ENCODE measurements around the gene BDH1. TPM values are rescaled to one million over a fixed set of nuclear protein-coding genes. Genes with fewer than 3 reads are reported as not detected.

Gene BDH1
- total RNA-seq, 4 donors from 2014 or later = 127 to 258 (median 197) TPM

DNA sequence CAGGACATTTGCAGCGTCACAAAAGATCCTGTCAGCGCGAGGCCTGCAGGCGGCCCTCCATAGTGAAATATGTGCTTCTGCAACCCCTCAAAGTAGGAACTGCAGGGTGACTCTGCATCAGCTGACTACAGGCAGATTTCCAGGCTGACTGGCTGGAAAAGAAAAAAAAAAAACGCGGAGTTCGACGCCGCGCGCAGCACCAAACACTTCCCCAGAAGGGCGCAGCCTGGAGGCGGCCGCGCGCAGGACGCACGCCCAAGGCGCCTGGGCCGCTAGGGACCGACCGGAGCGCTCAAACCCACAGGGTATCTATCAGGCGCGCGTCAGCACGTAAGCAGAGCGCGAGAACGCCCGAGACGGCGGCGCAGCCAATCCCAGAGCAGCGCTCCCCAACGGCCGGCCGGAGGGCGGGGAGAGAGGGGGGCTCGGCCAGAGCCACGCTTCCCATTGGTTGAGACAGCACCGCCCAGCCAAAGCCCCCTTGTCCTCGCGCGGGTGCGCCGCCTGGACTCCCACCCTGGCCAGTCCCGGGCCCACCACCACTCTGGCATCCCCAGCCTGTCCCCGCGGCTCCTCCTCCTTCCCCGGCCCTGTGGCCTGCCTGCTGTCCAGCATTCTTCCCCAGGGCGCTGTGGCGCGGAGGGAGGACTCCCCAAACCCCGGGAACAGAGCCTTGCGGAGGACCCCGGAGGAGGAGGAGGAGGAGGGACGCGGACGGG is 1.0 kb downstream of the BDH1 start:
- in situ Hi-C loops (cut with MboI; ENCODE audit: low pct_ligation_motif_present in 1 of 4, low pct_unique_long_range_greater_than_20kb in 1 of 4, low sequenced_read_pairs in 3 of 4) = no loop called here

DNA sequence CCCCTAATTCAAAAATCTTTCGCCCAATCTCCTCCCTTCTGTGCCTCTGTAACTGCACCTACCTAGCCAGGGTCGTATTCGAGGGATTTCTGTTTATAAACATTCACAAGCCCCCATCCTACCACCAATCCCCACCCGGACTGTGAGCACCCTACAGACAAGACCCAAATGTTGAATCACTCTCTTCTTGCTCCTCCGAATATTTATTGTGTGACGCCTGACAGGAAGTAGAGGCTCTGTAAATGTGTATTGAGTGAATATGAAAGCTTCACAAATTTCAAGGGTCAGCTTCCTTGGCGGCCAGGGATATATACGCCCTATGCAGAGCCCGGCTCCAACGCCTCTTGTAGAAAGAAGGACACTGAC is 1.6 kb downstream of the BDH1 start:
- H3K36me3 ChIP-seq = no peaks in the 10 kb centered on the region
- in situ Hi-C loops (cut with MboI; ENCODE audit: low pct_ligation_motif_present in 1 of 4, low pct_unique_long_range_greater_than_20kb in 1 of 4, low sequenced_read_pairs in 3 of 4) = no loop called here
- TF ChIP-seq POLR2A (IDR thresholded peaks at IDR 0.05) = no peak
- TF ChIP-seq POLR2AphosphoS5 (IDR thresholded peaks at IDR 0.05) = no peak
- no peak for TF ChIP-seq EP300 (IDR thresholded peaks at IDR 0.05; ENCODE audit: low read depth)
- no peak for TF ChIP-seq CTCF (IDR thresholded peaks at IDR 0.05)
- peak overlapping the region; percentile 91 to 98 (median 96) for H3K27ac ChIP-seq
- intact Hi-C loops (cut with DNase I; ENCODE audit: low total_unique reads) = no loop called here
- peak overlapping the region; percentile 16 to 79 (median 77) for H3K4me3 ChIP-seq
- 20 to 86% methylated on average over 1 to 10 of the region's 10 CpGs for WGBS, 2 donors (ENCODE audit: low coverage in 1 of 2)
- DNase-seq = no peak
- H3K9me3 ChIP-seq = no peaks in the 10 kb centered on the region
- H3K27me3 ChIP-seq = no peaks in the 10 kb centered on the region
- H3K4me1 ChIP-seq = peaks cover 4 to 30% (median 16%) of the 10 kb centered on the region in 4 donors

More for the DNA sequence above, 1.0 kb downstream of the BDH1 start:
- WGBS, 2 donors (ENCODE audit: low coverage in 1 of 2) = 0% methylated on average over 8 to 47 of the region's 60 CpGs
- intact Hi-C loops (cut with DNase I; ENCODE audit: low total_unique reads) = no loop called here
- Histone ChIP-seq H3K27ac (peak overlapping the region; percentile 91 to 98 (median 96)), H3K4me1 (peaks cover 4 to 34% (median 16%) of the 10 kb centered on the region in 4 donors), H3K4me3 (peak overlapping the region; percentile 47 to 79 (median 77)), H3K9me3 (no peaks in the 10 kb centered on the region), H3K27me3 (no peaks in the 10 kb centered on the region), H3K36me3 (no peaks in the 10 kb centered on the region)
- DNase-seq = peak; percentile 97
- TF ChIP-seq POLR2AphosphoS5 (IDR thresholded peaks at IDR 0.05) = peak; percentile 74 to 81 (median 76)
- peak; percentile 49 to 74 (median 58) for TF ChIP-seq CTCF (IDR thresholded peaks at IDR 0.05)
- TF ChIP-seq EP300 (IDR thresholded peaks at IDR 0.05; ENCODE audit: low read depth) = no peak
- peak; percentile 87 for TF ChIP-seq POLR2A (IDR thresholded peaks at IDR 0.05)

DNA sequence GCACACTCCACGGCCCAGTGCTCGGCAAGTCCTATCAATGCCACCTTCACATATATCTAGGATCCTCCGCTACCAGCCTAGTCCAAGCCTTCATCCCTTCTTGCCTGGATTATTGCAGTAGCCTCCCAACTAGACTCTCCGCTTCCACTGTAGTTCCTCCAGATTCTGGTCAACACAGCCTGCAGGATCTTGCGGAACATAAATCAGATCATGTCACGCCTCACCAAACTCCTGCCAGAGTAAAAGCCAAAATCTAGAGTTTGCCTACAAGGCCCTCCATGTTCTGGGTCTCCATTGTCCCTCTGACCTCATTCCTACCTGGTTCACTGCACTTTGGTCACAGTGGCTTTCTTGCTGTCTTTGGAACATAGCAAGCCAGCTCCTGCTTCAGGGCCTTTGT is 3.6 kb downstream of the BDH1 start:
- peaks cover 4 to 34% (median 29%) of the 10 kb centered on the region in 4 donors for H3K4me1 ChIP-seq
- in situ Hi-C loops (cut with MboI; ENCODE audit: low pct_ligation_motif_present in 1 of 4, low pct_unique_long_range_greater_than_20kb in 1 of 4, low sequenced_read_pairs in 3 of 4) = no loop called here
- H3K9me3 ChIP-seq = no peaks in the 10 kb centered on the region
- no peaks in the 10 kb centered on the region for H3K27me3 ChIP-seq
- no peak overlapping the region for H3K4me3 ChIP-seq
- no peak for DNase-seq
- TF ChIP-seq EP300 (IDR thresholded peaks at IDR 0.05; ENCODE audit: low read depth) = no peak
- no peak for TF ChIP-seq POLR2A (IDR thresholded peaks at IDR 0.05)
- no peak for TF ChIP-seq CTCF (IDR thresholded peaks at IDR 0.05)
- TF ChIP-seq POLR2AphosphoS5 (IDR thresholded peaks at IDR 0.05) = no peak
- 96 to 100% methylated on average over 5 to 6 of the region's 6 CpGs for WGBS, 2 donors (ENCODE audit: low coverage in 1 of 2)
- H3K36me3 ChIP-seq = no peaks in the 10 kb centered on the region
- no peak overlapping the region for H3K27ac ChIP-seq
- intact Hi-C loops (cut with DNase I; ENCODE audit: low total_unique reads) = no loop called here

- Histone ChIP-seq H3K9me3 (no peaks in the 10 kb centered on the region), H3K36me3 (peaks cover 0 to 2% (median 0%) of the 10 kb centered on the region in 4 donors), H3K4me3 (no peak overlapping the region), H3K4me1 (peaks cover 8 to 28% (median 24%) of the 10 kb centered on the region in 4 donors), H3K27me3 (no peaks in the 10 kb centered on the region), H3K27ac (no peak overlapping the region)
- in situ Hi-C loops (cut with MboI; ENCODE audit: low pct_ligation_motif_present in 1 of 4, low pct_unique_long_range_greater_than_20kb in 1 of 4, low sequenced_read_pairs in 3 of 4) (no loop called here), intact Hi-C loops (cut with DNase I; ENCODE audit: low total_unique reads) (no loop called here)
- no peak for DNase-seq
- 68 to 90% methylated on average over 2 to 9 of the region's 9 CpGs for WGBS, 2 donors (ENCODE audit: low coverage in 1 of 2)
- TF ChIP-seq POLR2AphosphoS5 (IDR thresholded peaks at IDR 0.05) (no peak), POLR2A (IDR thresholded peaks at IDR 0.05) (no peak), EP300 (IDR thresholded peaks at IDR 0.05; ENCODE audit: low read depth) (no peak), CTCF (IDR thresholded peaks at IDR 0.05) (no peak)
Observed at GRCh38 chr3:197550489-197550888, 5.3 kb downstream of the BDH1 start.
